Activated naive CD8-positive, alpha-beta T cell treated with anti-CD3 and anti-CD28 coated beads, Interleukin-2, amount 50 U/mL, for 24 hours (primary cell): ENCODE results near the gene OTOGL.

Experiments used
- ATAC-seq: fragments of 150-1000 bp; cut with Tn5 transposase; one replicate; pipeline ENCODE4 v1.10.0; 2021
- DNase-seq: peaks from one replicate; pipeline ENCODE4 v3.0.0; 2021
- H3K27ac Mint-ChIP-seq: one replicate; pipeline ENCODE4 v1.8.0; 2021; ENCODE audit warnings: mild to moderate bottlenecking, mixed read lengths
- H3K27me3 Mint-ChIP-seq: one replicate; pipeline ENCODE4 v1.8.0; 2021; ENCODE audit warnings: mixed read lengths
- H3K36me3 Mint-ChIP-seq: one replicate; pipeline ENCODE4 v1.8.0; 2021; ENCODE audit warnings: low read depth, mixed read lengths
- H3K4me1 Mint-ChIP-seq: one replicate; pipeline ENCODE4 v1.8.0; 2021; ENCODE audit warnings: mixed read lengths
- H3K4me3 Mint-ChIP-seq: one replicate; pipeline ENCODE4 v1.8.0; 2021; ENCODE audit warnings: mild to moderate bottlenecking, moderate library complexity, mixed read lengths
- H3K9me3 Mint-ChIP-seq: one replicate; pipeline ENCODE4 v1.8.0; 2021; ENCODE audit warnings: mixed read lengths

The OTOGL gene

DNA sequence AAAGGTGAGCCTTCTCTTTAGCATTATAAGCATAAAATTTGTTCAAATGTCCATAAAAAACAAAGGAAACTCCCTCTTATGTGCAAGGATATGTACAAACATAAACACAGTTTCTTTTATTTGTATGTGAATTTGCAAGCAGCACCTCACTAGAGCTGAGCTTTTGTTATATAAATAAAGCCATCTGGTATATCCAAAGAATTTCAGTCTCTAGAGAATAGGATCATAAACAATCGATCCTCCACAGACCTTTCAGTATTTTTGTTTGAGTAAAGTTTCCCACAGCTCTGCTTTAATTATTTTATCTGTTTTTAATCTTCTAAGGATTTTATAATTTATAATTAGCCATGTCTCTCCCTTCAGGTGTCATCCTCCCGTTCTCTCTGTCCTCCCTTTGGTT, 89.2 kb downstream of the OTOGL start:
- DNase-seq (no peak), ATAC-seq (no peak)
- Mint-ChIP-seq H3K27me3 (peaks cover 8% of the 10 kb centered on the region), H3K4me1 (no peaks in the 10 kb centered on the region), H3K9me3 (no peaks in the 10 kb centered on the region), H3K4me3 (no peak overlapping the region), H3K36me3 (no peaks in the 10 kb centered on the region), H3K27ac (no peak overlapping the region)

DNA sequence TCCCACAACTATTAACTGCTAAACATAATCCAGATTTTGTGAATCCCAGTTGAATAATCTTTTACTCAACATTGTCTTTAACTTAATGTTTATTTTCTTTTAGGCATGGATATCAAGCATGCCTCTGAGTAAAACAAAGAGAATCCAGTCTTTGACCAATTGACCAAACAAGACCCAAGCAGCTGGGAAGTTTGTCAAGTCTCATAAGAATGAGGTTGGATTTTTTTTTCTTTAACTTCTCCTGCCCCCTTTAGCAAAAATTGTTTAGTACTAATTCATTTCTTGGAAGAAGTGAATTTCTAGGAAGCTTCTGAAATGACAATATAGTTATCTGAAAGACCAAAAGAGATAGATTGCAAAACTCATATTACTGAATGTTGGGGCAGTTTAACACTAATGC, 89.9 kb downstream of the OTOGL start:
- Mint-ChIP-seq H3K9me3 (no peaks in the 10 kb centered on the region), H3K27me3 (peaks cover 8% of the 10 kb centered on the region), H3K4me3 (no peak overlapping the region), H3K36me3 (no peaks in the 10 kb centered on the region), H3K4me1 (no peaks in the 10 kb centered on the region), H3K27ac (no peak overlapping the region)
- ATAC-seq (no peak), DNase-seq (no peak)

DNA sequence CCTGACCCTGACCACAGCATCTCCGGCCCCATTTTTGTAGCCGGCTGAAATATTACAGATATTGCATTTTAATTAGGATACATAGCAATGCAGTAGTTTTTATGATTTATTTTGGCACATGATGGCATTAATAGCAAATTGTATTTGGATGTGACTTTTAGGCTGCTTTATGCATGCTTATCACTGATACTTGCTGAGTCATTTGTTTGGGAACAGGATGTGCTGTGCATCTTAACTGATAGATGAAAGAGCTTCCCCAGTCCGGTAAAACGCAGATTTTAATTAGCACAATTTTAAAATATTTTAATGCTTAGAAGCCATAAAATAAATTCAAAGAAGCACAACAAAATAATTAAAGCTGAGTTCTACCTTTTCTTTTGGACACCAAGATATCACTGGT, 90.7 kb downstream of the OTOGL start:
- Mint-ChIP-seq H3K27ac (no peak overlapping the region), H3K4me1 (no peaks in the 10 kb centered on the region), H3K9me3 (no peaks in the 10 kb centered on the region), H3K36me3 (no peaks in the 10 kb centered on the region), H3K27me3 (peaks cover 8% of the 10 kb centered on the region), H3K4me3 (no peak overlapping the region)
- no peak for ATAC-seq
- no peak for DNase-seq

DNA sequence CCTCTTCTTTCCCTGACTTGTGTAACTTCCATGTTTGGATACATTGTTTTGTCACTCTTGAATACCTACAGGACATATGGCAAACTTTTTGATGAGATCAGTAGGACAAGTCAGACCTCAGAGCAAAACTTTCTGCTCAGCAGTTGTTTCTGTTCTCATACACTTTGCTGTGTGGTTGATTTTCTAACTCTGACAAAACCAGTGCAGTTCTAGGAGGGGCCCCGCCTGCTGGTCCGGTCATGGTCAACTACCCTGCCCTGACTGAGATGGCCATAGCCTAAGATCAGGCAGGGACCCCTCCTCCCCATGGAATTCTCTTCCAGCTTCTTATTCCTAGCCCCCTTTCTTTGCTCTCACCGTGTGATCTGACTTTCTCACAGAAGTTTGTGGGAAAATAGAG, 92.8 kb downstream of the OTOGL start:
- Mint-ChIP-seq H3K36me3 (no peaks in the 10 kb centered on the region), H3K27me3 (peaks cover 8% of the 10 kb centered on the region), H3K4me1 (no peaks in the 10 kb centered on the region), H3K4me3 (no peak overlapping the region), H3K9me3 (no peaks in the 10 kb centered on the region), H3K27ac (no peak overlapping the region)
- no peak for DNase-seq
- ATAC-seq, result no peak

DNA sequence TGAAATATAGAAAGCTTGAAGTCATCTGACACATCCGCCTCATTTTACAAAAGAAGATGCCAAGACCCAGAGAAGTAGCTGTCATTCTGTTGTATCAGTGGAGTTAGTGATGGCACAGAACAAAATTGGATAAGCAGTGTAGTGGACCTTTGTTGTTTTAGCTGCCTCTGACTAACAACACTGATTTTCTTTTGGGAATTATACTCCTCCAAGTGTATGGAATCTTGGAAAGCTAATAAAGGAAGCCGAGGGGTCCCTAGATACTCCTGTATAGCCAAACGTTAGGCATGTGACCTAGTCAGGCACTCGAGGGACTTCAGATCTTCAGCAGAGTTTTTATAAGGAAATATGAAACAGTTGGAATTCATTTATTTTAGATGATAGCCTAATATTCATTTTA, 94.5 kb downstream of the OTOGL start:
- H3K27ac Mint-ChIP-seq, result no peak overlapping the region
- no peak for DNase-seq
- H3K9me3 Mint-ChIP-seq, result no peaks in the 10 kb centered on the region
- H3K27me3 Mint-ChIP-seq, result peaks cover 7% of the 10 kb centered on the region
- H3K4me1 Mint-ChIP-seq, result no peaks in the 10 kb centered on the region
- no peaks in the 10 kb centered on the region for H3K36me3 Mint-ChIP-seq
- no peak overlapping the region for H3K4me3 Mint-ChIP-seq
- no peak for ATAC-seq

DNA sequence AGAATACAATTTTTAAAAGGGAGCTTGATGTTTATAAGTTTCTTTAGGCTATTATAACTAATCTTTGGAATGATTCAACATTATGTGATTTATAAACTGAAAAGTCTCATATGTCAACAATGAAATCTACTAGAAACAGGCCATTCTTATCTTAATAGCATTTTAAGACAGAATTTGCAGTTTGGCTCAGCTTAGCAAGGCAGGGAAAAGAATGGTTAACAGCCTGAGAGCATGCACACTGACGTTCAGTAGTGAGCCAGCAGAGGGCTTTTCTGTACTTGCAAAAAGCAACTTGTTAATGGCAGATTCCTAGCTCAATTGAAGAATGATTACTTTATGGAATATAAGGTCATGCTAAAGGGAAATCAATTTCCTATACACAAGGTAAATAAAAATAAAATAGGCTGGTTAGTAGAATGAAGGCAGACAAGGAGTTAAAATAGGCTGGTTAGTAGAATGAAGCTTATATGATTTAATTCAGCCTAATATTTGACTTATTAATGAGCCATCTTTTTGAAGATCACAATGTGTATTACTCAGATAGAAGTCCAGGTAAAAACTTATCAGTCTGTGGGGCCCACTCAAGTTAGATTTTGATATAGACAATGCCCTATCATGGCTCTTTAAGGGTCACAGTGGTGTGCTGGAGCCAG, 95.9 kb downstream of the OTOGL start:
- Mint-ChIP-seq H3K4me1 (no peaks in the 10 kb centered on the region), H3K4me3 (no peak overlapping the region), H3K27ac (no peak overlapping the region), H3K36me3 (no peaks in the 10 kb centered on the region), H3K9me3 (no peaks in the 10 kb centered on the region), H3K27me3 (peaks cover 6% of the 10 kb centered on the region)
- no peak for DNase-seq
- no peak for ATAC-seq

DNA sequence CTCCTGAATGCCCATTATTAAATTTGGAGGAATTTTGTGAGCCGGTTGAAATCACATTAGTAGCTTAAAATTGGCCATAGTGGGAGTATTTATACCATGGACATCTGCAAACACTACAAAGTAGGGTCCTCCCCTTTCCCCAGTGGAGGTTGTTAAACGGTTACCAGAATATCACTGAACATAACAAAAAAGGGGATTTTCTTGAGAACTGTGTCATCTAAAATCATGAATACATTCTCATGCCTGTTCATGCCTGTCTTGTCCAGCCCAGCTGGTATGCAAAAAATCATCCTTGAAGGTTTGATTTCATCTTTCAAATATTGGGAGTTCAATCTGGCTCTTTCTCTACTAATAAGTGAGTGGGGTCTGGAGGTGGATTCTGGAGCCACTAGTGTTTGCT, 96.4 kb downstream of the OTOGL start:
- Mint-ChIP-seq H3K36me3 (no peaks in the 10 kb centered on the region), H3K27ac (no peak overlapping the region), H3K9me3 (no peaks in the 10 kb centered on the region), H3K27me3 (peaks cover 6% of the 10 kb centered on the region), H3K4me1 (no peaks in the 10 kb centered on the region), H3K4me3 (no peak overlapping the region)
- ATAC-seq (no peak), DNase-seq (no peak)

DNA sequence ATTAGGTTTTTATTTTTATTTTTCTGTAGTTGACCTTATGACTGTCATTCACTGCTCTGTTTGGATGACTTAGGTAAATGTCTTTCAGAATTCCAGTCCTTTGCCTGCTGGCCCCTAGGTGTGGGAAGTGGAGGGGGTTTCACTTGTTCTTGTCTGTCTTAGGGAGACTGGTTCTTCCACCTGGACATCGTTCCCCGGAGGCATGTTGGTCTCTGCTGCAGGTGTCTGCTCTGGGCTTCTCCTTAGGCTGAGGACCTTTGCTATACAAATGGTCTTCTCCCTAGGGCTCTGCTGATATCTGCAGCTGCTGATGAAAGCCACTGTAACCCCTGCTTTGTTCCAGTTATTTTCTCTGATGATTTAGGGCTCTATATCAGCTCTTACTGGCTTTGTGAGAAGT, 97.1 kb downstream of the OTOGL start:
- H3K27ac Mint-ChIP-seq, result no peak overlapping the region
- peaks cover 6% of the 10 kb centered on the region for H3K27me3 Mint-ChIP-seq
- no peaks in the 10 kb centered on the region for H3K36me3 Mint-ChIP-seq
- no peak for DNase-seq
- H3K9me3 Mint-ChIP-seq, result no peaks in the 10 kb centered on the region
- H3K4me3 Mint-ChIP-seq, result no peak overlapping the region
- no peaks in the 10 kb centered on the region for H3K4me1 Mint-ChIP-seq
- ATAC-seq, result no peak

DNA sequence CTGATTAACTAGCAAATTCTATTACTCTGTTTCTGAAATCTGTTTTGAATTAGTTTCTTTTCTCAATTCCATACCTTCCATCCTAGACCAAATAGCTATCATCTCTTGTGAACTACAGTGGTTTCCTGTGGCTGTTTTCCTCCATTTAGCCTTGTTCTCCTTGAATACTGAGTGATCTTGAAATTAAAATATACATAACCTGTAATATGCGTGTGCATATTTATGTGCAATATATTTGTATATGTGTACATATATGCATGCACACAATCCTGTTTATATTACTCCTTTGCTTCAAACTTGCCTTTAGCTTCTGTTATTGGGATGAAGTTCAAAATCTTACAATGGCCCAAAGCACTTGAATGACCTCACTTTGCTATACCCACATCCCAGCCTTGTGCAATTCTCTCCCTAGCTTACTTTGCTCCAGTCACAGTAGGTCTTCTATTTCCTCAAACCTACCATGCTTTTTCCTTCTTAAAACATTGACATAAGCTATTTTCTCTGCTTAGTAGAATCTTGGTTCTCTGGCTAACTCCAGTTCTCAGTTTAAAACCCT, 99.5 kb downstream of the OTOGL start:
- ATAC-seq, result no peak
- Mint-ChIP-seq H3K9me3 (no peaks in the 10 kb centered on the region), H3K36me3 (no peaks in the 10 kb centered on the region), H3K4me1 (no peaks in the 10 kb centered on the region), H3K27me3 (no peaks in the 10 kb centered on the region), H3K27ac (no peak overlapping the region), H3K4me3 (no peak overlapping the region)
- DNase-seq, result no peak

DNA sequence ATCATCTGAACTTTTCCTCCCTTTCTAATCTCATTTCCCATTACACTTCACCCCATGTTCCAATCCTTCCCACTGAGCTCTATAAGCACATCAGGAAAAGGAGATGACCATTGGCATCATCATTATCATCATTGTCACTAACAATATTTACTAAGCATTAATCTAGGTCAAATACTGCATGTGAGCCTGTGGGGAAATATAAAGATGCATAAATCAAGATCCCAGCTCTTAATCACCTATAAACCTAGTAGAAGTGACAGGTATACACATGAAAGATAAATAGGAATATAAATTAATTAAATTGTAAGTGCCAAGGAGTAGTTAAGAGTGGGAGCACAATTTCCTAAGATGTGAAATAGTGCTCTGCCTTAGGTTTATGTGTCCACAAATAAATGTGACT, 100.6 kb downstream of the OTOGL start:
- Mint-ChIP-seq H3K9me3 (no peaks in the 10 kb centered on the region), H3K36me3 (no peaks in the 10 kb centered on the region), H3K27me3 (no peaks in the 10 kb centered on the region), H3K4me1 (no peaks in the 10 kb centered on the region), H3K4me3 (no peak overlapping the region), H3K27ac (no peak overlapping the region)
- no peak for DNase-seq
- no peak for ATAC-seq

DNA sequence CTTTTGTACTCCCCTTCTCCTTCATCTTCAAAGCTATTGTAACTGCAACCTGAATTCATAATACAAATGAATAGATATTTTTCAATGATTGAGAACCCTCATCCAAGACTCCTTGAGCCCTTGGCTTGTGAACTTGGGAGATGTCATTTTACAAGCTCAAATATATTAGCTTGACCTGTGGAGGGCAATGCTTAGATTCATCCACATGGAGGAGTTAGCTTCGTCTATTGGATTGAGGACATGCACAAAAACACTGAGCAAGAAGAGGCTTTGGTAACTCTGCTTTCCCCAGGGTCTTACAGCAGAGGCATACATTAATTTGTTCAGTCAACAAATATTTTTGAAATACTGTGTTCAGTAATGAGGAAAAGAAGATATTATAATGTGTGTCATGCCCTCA, 101.1 kb downstream of the OTOGL start:
- Mint-ChIP-seq H3K27ac (no peak overlapping the region), H3K36me3 (no peaks in the 10 kb centered on the region), H3K4me1 (no peaks in the 10 kb centered on the region), H3K27me3 (no peaks in the 10 kb centered on the region), H3K9me3 (no peaks in the 10 kb centered on the region), H3K4me3 (no peak overlapping the region)
- no peak for DNase-seq
- no peak for ATAC-seq

DNA sequence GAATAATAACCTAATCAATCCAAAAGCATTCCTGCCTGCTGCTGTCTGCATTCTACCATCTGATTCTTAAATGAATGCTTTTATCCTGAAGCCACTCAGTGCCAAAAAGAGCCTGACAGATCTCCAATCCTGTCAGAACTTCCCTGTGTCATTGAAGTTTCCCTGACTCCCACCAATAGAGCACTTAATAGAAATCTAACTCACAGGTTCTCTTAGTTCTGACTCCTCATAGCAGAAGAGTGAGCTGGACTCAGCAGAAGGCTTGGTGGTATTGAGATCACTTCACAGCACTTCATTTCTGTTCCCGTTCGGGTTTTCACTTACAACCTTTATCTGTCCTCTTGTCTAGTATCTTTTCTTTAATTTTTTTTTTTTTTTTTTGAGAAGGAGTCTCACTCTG, 102.6 kb downstream of the OTOGL start:
- no peak for DNase-seq
- no peak for ATAC-seq
- H3K36me3 Mint-ChIP-seq, result no peaks in the 10 kb centered on the region
- H3K4me3 Mint-ChIP-seq, result no peak overlapping the region
- H3K4me1 Mint-ChIP-seq, result no peaks in the 10 kb centered on the region
- H3K27ac Mint-ChIP-seq, result no peak overlapping the region
- no peaks in the 10 kb centered on the region for H3K9me3 Mint-ChIP-seq
- H3K27me3 Mint-ChIP-seq, result no peaks in the 10 kb centered on the region

DNA sequence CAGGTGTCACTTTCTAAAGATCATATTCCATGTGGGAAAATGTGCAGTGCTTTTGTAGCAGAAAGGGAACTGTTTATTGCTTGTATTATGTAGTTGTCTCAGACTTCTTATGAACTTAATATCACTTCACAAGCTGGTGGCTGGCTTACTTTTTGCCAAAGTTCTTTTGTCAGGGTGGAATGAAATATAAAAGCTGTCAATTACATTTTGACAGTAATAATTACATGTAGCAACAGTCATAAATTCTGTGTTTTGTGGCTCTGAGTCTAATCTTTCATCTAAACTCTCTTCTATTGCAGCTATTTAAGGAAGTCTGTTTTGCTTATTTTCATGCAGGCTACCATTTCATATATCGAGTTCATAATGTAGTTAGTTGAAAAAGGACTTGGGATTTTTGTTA, 106.6 kb downstream of the OTOGL start:
- Mint-ChIP-seq H3K4me3 (no peak overlapping the region), H3K27ac (no peak overlapping the region), H3K27me3 (no peaks in the 10 kb centered on the region), H3K36me3 (no peaks in the 10 kb centered on the region), H3K9me3 (no peaks in the 10 kb centered on the region), H3K4me1 (no peaks in the 10 kb centered on the region)
- DNase-seq, result no peak
- no peak for ATAC-seq

DNA sequence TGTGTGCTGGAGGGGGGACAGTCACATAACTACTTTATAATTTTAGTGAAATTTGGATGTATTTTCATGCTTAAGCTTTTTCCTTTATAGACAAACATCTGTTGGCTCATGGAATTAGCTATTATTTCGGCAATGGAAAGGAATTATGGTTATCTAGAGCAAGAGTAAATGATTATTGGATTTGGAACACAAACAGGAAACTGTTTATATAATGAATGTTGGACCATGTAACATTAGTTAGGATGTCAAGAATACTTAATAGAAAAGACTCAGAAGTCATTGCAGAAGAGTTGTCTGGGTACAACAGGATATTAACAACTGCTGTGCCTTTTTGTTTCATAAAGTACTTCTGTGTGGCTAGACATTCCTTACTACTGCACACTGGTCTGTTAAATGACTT, 108.7 kb downstream of the OTOGL start:
- no peak for ATAC-seq
- no peak for DNase-seq
- Mint-ChIP-seq H3K9me3 (no peaks in the 10 kb centered on the region), H3K4me1 (no peaks in the 10 kb centered on the region), H3K27ac (no peak overlapping the region), H3K36me3 (no peaks in the 10 kb centered on the region), H3K27me3 (no peaks in the 10 kb centered on the region), H3K4me3 (no peak overlapping the region)

DNA sequence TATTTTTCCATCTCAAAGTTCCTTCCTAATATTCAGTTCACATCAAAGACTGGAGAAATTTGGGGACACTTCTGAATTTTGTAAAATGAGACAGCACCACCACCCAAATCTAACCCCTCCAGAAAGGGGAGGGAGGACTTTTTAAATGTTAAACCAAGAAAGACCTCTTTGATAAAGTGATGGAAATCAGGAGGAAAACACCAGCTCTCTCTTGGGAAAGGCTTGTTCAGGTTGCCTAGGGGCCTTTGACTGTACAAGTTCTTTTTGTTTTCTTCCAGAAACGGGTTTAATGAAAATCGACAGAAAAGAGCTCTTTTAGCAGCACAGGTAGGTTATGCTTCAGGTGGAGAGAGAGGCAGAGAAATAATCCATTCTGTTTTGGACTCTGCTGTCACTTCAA, 112.3 kb downstream of the OTOGL start:
- Mint-ChIP-seq H3K27me3 (no peaks in the 10 kb centered on the region), H3K9me3 (no peaks in the 10 kb centered on the region), H3K36me3 (no peaks in the 10 kb centered on the region), H3K4me1 (no peaks in the 10 kb centered on the region), H3K4me3 (no peak overlapping the region), H3K27ac (no peak overlapping the region)
- no peak for ATAC-seq
- no peak for DNase-seq
